Measurements from ENCODE around the gene STK36.

STK36 gene

DNA sequence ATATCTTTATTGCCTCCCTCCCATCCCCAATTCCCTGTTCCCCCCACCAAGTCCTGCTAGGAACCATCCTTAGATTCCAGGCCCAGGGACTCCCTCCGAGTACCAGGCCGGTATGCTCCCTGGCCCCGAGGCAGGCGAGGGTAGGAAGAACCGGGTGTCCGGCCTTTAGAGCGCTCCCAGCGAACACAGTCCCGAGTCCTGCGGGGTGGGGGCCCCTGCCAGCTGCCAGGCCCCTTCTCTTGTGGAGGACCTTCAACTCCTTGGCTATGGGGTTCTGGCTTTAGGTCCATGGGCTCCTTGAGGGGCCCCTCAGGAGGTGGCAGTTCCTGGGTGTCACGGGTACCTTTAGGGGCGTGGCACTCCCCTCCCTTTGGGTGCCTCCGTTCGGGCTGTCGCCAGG, 8.0 kb upstream of the STK36 start:
- no peak for DNase-seq (ENCODE audit: low spot score)

DNA sequence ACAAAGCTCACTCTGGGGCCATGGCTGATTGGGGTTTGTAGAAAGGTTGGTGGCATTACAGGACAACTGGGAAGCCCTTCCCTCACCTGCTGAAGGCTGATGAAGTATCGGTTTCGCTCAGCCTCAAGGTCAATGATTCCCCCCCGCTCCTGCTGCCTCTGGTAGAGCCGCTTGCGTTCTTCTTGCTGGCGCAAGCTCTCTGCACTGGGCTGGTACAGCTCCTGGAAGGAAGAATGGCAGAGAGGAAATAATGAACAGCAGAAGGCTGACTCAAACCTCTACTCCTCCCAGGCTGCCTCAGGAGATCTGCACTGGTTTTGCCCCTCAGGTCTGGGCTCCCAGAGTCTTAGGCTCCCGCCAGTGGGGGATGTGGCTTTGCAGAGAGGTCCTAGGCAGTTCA, 7.2 kb upstream of the STK36 start:
- no peak for DNase-seq (ENCODE audit: low spot score)

GRCh38 chr2:218671097-218671653, 711 bp upstream of the STK36 start:
- DNase-seq (ENCODE audit: low spot score) = no peak

DNA sequence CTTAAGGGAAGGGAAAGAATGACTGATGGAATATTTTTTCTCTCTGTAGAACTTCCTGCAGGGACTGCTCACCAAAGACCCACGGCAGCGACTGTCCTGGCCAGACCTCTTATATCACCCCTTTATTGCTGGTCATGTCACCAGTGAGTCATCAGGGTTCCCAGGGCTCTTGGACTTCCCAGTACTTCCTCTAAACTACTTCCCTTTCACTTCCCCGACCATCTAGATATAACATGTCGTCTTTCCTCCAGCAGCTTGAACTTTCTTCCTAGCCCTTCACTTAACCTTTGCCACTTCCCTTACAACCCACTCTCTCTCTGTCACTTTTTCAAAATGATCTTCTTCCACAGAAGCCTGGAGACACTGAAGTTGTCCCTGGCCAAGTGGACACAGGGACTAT, 7.2 kb downstream of the STK36 start:
- DNase-seq (ENCODE audit: low spot score) = no peak

DNA sequence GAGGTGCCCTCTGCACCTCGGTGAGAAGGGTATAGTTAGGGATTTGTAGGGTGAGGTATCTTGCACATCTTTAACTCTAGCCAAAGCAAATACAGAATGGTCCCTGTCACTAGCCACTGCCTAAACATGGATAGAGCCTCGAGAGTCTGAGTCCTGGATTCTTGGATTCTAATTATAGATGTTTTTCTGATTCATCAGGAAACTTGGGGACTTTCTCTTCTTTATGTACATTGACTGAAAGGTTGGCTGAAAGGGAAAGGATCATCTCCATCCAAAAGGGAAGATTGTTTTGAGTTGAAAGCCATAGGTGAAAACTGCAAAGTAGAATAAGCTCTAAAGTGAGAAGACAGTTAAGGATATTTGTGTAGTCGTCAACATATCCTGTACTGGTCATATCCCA, 8.2 kb downstream of the STK36 start:
- DNase-seq (ENCODE audit: low spot score) = no peak

GRCh38 chr2:218687400-218688060, 15.6 kb downstream of the STK36 start:
- peak; percentile 89 for DNase-seq (ENCODE audit: low spot score)

DNA sequence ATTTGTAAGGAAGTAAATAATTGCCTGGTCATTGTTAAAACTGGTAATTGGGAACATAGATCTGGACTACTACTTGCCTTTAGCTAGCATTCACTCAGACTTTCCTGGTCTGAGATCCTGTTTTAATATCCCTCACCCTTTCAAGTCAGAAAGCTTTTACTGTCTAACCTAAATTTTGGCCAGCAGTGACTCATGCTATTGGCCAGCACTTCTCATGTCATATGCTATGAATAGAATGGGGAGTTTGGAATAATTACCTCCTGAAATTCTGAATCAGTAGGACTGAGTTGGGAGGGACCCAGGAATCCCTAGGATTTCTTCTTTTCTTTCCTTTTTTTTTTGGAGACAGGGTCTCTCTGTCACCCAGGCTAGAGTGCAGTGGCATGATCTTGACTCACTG, 19.3 kb downstream of the STK36 start:
- DNase-seq (ENCODE audit: low spot score) = no peak

- no peak for DNase-seq (ENCODE audit: low spot score)
Observed at GRCh38 chr2:218694405-218695145, 22.7 kb downstream of the STK36 start.

- DNase-seq (ENCODE audit: low spot score) = no peak
Observed at GRCh38 chr2:218698885-218699284, 27.0 kb downstream of the STK36 start.

GRCh38 chr2:218701806-218702205, 29.9 kb downstream of the STK36 start:
- peak; percentile 35 for DNase-seq (ENCODE audit: low spot score)

GRCh38 chr2:218703341-218703740, 31.5 kb downstream of the STK36 start:
- no peak for DNase-seq (ENCODE audit: low spot score)

DNA sequence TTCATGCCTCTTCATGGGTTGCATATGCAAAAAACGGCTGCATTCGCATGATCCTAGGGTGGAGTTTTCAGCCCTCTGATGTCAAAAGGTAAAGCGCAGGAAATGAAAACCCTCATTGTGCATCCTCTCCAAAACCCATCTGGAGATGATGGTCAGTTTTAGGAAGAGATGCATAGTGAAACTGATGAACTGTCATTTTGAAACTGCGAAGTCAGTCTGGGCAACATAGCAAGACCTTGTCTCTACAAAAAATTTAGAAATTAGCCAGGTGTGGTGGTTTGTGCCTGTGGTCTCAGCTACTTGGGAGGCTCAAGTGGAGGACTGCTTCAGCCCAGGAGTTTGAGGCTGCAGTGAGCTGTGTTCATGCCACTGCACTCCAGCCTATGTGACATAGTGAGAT, 36.2 kb downstream of the STK36 start:
- DNase-seq (ENCODE audit: low spot score) = no peak

DNA sequence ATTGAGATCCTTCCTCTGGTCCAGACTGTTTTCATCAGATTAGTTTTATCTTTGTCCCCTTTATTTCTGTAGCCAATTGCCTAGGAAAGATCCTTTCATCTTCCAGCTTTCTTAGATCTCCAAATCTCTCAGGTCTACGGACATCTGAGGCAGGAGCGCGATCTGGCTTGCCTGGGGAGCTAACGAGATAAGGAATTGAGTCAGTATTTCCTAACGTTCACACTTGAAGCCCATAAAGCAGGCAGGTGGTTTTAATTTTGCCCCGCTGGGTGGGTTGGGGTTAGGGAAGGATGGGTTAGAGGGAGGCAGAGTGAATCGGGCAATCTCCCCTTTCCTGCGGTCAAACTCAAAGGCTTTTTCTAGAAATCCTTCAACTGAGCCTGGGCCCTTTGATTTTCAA, 38.0 kb downstream of the STK36 start:
- DNase-seq (ENCODE audit: low spot score) = no peak

DNA sequence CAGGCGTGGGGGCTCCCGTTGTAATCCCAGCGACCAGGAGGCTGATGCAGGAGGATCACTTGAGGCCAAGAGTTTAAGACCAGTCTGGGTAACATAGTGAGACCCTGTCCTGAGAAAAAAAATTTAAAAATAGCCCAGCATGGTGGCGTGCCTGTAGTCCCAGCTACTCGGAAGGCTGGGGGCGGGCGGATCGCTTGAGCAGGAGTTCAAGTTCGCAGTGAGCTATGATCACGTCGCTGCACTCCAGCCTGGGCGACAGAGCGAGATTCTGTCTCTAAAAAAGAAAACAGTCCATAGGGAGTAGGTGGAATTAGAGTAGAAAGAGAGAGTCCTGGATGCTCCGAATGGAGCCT, 38.4 kb downstream of the STK36 start:
- DNase-seq (ENCODE audit: low spot score) = no peak

GRCh38 chr2:218710687-218711549, 39.0 kb downstream of the STK36 start, which contains the start of gene TTLL4:
Gene TTLL4, plus strand, starts transcription at chr2:218710835. Its CDS starts 26,842 bp downstream, at chr2:218737677.
- peak; percentile 98 for DNase-seq (ENCODE audit: low spot score)

DNA sequence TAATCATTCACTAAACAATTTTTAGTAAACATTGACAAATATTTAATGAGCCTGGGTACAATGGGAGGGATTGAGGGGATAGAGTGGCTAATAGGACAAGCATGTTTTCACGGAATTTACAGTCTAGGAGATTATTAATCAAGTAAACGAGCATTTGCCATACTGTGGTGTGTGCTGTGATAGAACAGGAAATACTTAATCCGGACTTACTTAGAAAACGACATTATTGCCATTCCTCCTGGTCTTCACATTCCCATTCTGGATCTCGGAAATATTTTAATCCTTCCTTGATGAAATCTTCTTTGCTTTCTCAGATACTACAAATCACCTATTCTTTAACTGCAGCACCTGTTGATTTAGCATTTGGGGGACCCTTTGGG, 39.7 kb downstream of the STK36 start:
- DNase-seq (ENCODE audit: low spot score) = no peak

DNA sequence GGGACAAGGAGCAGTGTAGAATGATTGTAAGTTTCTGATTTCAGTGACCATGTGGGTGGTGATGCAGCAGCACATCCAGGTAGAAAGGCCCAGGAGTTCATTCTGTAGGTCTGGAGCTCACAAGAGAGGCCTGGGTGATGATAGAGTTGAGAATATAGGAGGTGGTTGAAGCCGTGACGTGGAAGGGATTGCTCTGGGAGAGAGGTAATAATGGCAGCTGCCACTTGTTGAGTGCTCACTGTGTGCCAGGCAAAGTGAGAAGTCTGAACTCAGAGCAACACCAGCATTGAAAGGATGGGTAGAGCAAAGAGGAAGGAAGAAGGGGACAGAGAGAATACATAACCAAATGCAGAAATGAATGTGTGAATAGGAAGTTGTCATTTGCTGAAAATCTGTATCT, 42.0 kb downstream of the STK36 start:
- no peak for DNase-seq (ENCODE audit: low spot score)

DNA sequence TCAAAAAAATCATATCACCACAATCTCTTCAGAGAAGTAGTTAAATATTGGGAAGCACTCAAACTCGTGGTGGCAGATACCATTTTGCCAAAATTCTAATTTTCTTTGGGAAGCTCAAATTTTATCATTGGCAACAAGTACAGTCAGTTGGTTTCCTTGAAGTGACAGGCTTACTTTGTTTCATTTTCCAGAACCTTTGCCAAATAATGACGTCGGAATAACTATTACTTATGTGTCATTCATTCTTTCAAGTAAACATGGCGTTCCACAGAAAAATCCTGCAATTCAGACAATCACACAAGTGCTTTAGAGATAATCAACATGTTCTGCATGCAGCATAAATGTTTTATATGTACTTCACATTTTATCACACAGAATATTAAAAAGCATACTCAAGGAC, 44.2 kb downstream of the STK36 start:
- no peak for DNase-seq (ENCODE audit: low spot score)

DNA sequence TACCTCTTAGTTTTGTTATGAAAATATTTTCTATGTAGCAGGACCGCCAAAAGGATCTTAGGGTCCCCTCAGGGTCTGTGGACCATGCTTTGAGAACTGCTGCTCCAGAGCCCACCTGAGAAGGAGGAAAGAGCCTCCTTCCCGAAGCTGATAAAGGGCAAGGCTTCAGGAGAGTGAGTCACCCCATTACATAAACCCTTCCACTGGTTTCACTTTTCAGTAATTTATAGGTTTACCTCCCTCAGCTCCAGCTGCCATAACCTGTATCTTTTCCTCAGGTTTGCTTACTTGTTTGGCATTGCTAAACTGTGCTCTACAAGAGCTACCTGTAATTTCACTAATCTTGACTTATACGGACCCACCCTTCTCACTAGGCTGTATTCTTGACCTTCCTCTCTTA, 45.4 kb downstream of the STK36 start:
- no peak for DNase-seq (ENCODE audit: low spot score)

GRCh38 chr2:218718058-218718457, 46.2 kb downstream of the STK36 start:
- no peak for DNase-seq (ENCODE audit: low spot score)

GRCh38 chr2:218719457-218719856, 47.6 kb downstream of the STK36 start:
- DNase-seq (ENCODE audit: low spot score) = no peak
